ENCODE results near the gene DHRS1.

DHRS1 gene

DNA sequence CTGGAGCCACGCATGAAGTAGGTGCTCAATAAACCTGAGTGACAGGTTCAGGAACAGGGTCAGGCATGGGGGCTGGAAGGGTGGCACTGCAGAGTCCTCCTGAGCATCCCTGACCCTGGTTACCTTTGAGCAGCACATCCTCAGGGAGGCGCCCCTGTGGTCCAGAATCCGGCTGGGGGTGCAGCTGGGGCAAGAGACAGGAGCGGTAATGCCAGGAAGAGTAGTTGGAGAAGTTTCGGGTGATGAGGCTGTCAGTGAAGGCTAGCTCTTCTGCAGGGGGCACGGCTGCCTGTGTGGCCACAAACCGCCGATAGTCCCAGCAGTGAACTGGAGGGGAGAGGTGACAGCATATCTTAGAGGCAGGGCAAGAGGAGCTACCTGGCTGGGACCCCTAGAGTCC is 30.2 kb downstream of the DHRS1 start:
- no peak overlapping the region for H3K4me3 ChIP-seq (ENCODE audit: low read depth, low read length)
- DNase-seq (ENCODE audit: low read depth), result no peak
- TF ChIP-seq, protein P1, sequence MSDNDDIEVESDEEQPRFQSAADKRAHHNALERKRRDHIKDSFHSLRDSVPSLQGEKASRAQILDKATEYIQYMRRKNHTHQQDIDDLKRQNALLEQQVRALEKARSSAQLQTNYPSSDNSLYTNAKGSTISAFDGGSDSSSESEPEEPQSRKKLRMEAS (IDR thresholded peaks at IDR 0.05; ENCODE audit: low read depth, low read length), result no peak
- no peak for TF ChIP-seq POLR2A (IDR thresholded peaks at IDR 0.05; ENCODE audit: extremely low read depth, insufficient read length)
- TF ChIP-seq, protein P2, sequence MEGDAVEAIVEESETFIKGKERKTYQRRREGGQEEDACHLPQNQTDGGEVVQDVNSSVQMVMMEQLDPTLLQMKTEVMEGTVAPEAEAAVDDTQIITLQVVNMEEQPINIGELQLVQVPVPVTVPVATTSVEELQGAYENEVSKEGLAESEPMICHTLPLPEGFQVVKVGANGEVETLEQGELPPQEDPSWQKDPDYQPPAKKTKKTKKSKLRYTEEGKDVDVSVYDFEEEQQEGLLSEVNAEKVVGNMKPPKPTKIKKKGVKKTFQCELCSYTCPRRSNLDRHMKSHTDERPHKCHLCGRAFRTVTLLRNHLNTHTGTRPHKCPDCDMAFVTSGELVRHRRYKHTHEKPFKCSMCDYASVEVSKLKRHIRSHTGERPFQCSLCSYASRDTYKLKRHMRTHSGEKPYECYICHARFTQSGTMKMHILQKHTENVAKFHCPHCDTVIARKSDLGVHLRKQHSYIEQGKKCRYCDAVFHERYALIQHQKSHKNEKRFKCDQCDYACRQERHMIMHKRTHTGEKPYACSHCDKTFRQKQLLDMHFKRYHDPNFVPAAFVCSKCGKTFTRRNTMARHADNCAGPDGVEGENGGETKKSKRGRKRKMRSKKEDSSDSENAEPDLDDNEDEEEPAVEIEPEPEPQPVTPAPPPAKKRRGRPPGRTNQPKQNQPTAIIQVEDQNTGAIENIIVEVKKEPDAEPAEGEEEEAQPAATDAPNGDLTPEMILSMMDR (IDR thresholded peaks at IDR 0.05; ENCODE audit: low read depth, low read length), result no peak
- no peak for TF ChIP-seq MYC (IDR thresholded peaks at IDR 0.05; ENCODE audit: low read depth, low read length)

DNA sequence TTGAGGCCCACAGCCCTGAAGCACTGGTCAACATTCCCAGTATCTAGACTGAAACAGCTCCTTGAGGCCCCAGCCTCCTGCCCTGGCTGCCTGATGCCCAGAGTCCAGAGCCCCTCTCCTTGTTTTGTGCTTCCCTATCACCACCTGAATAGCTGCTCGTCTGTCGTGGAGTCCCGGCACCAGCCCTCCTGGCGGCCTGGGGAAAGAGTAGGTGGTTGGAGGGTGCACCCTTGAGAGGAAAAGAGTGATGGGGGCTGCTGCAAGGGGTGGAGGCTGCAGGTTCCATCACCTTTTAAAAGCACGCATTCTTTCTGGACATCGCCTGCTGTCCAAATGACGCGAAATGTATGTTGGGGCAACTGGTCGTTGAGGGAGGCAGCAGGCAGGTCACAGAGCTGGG is 31.4 kb downstream of the DHRS1 start:
- no peak overlapping the region for H3K4me3 ChIP-seq (ENCODE audit: low read depth, low read length)
- TF ChIP-seq, protein P2 (IDR thresholded peaks at IDR 0.05; ENCODE audit: low read depth, low read length), result no peak
- TF ChIP-seq, protein P1 (IDR thresholded peaks at IDR 0.05; ENCODE audit: low read depth, low read length), result no peak
- TF ChIP-seq POLR2A (IDR thresholded peaks at IDR 0.05; ENCODE audit: extremely low read depth, insufficient read length) (no peak), MYC (IDR thresholded peaks at IDR 0.05; ENCODE audit: low read depth, low read length) (no peak)
- DNase-seq (ENCODE audit: low read depth), result no peak

DNA sequence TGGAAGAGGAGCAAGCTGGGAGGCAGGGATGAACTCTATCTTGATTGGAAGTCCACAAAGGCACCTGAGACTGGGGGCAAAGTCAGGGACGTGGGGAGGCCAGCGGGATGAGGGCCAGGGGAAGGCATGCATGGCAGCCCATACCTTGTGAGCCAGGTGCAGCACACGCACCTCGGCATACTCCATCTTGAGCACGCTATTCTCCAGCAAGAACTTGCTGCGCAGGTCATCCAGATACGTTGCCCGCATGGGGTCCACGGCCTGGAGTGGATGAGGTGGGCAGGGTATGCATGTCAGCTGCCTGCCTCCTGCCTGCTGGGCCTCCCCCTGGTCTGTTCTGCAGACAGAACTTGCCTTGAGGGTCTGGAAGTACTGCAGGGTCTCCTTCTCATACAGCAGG is 32.1 kb downstream of the DHRS1 start:
- DNase-seq (ENCODE audit: low read depth), result no peak
- TF ChIP-seq POLR2A (IDR thresholded peaks at IDR 0.05; ENCODE audit: extremely low read depth, insufficient read length), result no peak
- no peak for TF ChIP-seq MYC (IDR thresholded peaks at IDR 0.05; ENCODE audit: low read depth, low read length)
- TF ChIP-seq, protein P1 (IDR thresholded peaks at IDR 0.05; ENCODE audit: low read depth, low read length), result no peak
- TF ChIP-seq, protein P2 (IDR thresholded peaks at IDR 0.05; ENCODE audit: low read depth, low read length), result no peak
- no peak overlapping the region for H3K4me3 ChIP-seq (ENCODE audit: low read depth, low read length)

DNA sequence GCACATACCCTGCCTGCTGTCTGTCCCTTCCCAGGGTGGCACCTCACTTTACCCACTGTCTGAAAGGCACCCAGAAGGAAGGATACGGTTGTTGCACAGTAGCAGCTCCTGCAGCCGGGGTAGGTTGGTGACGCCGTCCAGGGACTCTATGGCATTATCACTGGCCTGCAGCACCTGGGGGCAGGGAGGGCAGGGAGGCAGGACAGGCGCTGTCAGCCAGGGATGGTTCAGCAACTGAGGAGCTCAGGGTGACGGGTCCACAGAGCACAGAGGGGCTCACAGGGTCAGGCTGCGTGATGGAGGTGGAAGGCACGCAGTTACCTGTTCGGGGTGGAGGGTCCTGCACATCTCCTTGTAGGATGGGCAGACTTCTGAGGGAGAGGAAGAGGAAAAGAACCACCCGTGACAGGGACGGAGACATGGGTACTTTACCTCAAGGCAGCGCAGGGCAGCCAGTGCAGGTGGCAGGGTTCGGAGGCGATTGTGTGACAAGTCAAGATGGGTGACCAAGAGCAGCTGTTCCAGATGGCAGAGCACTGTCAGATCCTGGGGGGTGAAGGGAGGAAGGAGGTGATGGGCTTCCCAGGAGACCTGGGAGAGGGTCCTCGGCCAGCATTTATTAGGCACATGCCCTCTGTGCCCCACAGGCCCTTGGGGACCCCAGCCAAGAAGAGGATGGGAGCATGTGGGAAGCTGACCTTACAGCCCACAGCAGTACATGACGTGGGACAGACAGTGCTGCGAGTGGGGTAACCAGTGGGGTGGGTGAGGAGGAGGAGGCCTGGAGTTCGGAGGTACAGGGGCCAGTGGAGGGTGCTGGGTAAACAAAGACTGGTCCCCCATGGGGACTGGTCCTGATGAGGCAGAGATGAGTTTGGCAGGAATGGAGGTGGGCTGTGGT is 33.0 kb downstream of the DHRS1 start:
- TF ChIP-seq, protein P1 (IDR thresholded peaks at IDR 0.05; ENCODE audit: low read depth, low read length), result no peak
- TF ChIP-seq, protein P2 (IDR thresholded peaks at IDR 0.05; ENCODE audit: low read depth, low read length), result no peak
- TF ChIP-seq POLR2A (IDR thresholded peaks at IDR 0.05; ENCODE audit: extremely low read depth, insufficient read length) (no peak), MYC (IDR thresholded peaks at IDR 0.05; ENCODE audit: low read depth, low read length) (no peak)
- no peak overlapping the region for H3K4me3 ChIP-seq (ENCODE audit: low read depth, low read length)
- no peak for DNase-seq (ENCODE audit: low read depth)

DNA sequence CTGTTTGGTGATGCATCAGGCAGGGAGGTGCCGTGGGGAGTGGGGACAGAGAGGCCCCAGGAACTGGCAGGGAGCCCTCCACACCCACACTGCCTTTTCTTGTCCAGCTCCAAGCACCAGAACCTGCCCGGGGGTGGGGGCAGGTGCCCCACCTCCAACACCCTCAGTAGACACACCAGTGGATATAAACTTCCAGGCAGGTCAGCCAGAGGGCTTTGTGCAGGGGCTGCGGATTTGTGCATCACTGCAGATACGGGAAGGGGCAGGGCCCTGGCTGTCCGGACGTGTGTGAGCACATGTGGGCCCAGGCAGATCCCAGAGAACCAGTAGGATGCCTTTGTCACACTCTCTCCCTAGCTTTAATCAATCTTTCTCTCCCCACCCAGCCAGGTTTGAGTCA is 35.3 kb downstream of the DHRS1 start:
- H3K4me3 ChIP-seq (ENCODE audit: low read depth, low read length), result no peak overlapping the region
- TF ChIP-seq POLR2A (IDR thresholded peaks at IDR 0.05; ENCODE audit: extremely low read depth, insufficient read length), result no peak
- TF ChIP-seq, protein P2 (IDR thresholded peaks at IDR 0.05; ENCODE audit: low read depth, low read length), result no peak
- TF ChIP-seq, protein P1 (IDR thresholded peaks at IDR 0.05; ENCODE audit: low read depth, low read length), result no peak
- no peak for TF ChIP-seq MYC (IDR thresholded peaks at IDR 0.05; ENCODE audit: low read depth, low read length)
- DNase-seq (ENCODE audit: low read depth), result no peak
